H54 (cell line): ENCODE results near the gene AXDND1.

Source experiments
- DNase-seq: peaks from one replicate; pipeline ENCODE4 v3.0.0; 2011; ENCODE audit warnings: low spot score, mixed read lengths; ENCODE audit not compliant: insufficient read length
- FAIRE-seq: peaks from 3 replicates; lab custom pipeline; 2011; peaks lifted over from hg19 to GRCh38; lab: Jason Lieb, UNC
- POLR2A ChIP-seq: IDR thresholded peaks from 2 replicates; pipeline ENCODE4 v1.6.1; 2011; ENCODE audit warnings: low read depth, mild to moderate bottlenecking, low read length

The AXDND1 gene, protein sequence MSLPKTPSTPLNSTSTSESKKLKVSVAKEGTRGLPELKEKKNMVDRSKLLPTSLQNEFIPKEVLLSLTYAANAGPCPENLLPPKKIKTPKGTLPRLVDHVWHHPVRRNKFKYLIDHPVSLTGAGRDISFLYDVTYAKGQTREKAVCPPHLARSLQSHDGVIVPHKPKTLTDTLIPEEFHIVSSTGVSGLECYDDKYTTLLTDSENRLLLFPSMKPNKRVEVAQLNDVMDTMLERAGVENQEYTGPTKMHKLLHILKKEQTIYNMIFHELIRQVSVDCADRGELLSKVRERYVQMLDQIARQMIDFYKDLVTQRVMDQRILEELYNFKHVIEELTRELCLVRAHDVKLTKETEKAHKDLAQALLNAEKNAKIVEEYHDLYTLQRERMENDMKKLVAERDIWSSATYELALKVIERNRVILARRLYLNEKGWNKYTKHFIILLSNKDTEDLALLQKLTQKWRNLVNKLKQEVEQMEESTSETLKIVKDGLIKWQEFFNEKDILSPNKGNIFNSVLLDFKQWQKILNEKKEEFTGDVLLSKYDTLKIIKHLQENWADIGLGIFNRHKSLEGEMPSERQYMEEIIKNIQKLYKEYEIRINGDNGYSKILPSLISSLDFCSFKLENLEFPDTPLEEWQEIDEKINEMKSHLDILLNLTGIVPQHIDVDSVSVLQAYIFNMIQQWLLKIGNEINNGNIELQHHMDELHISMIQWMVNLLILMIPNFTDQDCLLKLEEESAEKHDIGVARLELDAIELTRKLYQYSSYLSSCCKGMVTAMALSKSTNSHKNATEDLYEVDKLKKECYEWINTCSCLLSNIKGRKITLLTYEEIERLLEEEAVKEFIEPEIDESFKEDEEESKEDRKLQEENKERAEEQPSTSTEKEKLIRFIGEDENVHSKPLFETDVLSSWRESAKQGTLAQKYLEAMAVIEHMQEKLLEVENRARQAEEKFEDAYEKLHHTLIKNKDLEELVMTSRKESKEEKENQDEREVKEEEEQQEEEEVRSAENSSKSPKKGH

DNA sequence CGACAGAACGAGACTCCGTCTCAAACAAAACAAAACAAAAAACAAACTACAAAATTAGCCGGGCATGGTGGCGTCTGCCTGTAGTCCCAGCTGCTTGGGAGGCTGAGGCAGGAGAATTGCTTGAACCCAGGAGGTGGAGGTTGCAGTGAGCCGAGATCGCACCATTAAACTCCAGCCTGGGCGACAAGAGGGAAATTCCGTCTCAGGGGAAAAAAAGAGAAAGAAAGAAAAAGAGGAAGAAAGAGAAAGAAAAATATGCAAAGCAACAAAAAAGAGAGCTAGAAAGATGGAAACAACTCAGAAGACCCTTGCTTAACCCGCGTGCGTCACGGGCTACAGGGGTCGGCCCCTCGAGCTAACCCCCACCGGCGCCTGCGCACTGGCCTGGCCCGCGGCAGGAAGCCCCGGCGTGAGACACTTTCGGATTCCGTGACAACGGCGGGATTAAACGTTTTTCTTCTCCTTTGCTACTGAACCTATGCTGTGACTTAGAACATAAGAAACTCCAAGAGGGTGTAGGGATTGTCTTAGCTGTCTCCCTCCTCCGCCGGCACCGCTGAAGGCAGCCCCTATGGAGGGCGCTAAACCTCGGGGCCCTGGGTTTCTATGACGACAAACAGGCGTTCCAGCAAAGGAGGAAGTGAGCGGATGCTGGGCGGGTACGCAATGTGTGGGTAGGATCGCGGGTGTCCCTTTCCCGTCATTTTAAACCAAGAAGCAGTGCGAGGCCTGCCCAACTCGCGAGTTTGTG lies at the start of gene AXDND1:
TSS of gene AXDND1 (plus strand) at position 630 of the 751 bp plus-strand sequence. CDS start 539 bp downstream, outside the sequence.
- FAIRE-seq (no peak), DNase-seq (peak; percentile 85)
- TF ChIP-seq POLR2A, result peak; percentile 65; the same call in 1 of the 2 replicates

DNA sequence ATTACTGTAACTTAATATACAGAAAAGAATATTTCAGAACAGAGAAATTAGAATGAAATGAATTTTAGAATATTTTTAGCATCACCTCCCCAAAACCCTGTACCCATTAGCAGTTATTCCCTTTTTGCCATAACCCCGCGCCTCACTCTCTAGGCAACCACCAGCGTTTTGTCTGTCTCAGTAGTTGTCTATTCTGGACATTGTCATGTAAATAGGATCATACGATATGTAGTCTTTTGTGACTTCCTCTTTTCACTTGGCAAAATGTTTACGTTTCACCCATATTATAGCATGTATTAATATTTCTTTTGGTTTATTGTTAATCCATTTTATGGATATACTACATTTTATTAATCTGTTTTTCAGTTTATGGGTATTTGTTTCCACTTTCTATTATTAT lies 47.3 kb upstream of the AXDND1 start:
- FAIRE-seq, result no peak
- no peak for TF ChIP-seq POLR2A
- DNase-seq, result no peak

DNA sequence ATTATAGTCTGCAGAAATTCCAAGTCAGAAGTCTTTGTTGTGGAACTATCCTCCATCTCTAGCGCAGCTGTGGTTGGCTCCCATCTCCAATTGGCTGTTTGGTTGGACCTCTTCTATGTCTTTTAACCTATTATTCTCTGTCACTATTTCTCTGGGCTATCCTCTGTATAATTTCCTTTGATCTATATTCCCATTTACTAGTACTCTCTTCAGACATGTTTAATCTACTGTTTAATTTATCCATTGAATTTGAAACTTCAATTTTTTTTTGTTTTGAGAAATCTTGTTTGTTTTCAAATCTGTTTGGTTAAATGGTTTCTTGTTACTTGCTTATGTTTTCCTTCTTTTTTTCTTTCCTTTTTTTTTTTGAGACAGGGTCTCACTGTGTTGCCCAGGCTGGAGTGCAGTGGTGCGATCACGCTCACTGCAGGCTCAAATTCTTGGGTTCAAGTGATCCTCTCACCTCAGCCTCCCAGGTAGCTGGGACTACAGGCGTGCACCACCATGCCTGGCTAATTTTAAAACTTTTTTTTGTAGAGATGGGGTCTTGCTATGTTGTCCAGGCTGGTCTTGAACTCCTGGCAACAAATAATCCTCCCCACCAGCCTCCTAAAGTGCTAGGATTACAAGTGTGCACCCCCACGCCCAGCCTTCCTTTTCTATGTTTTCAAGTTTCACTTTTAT lies 44.1 kb upstream of the AXDND1 start:
- FAIRE-seq (no peak), DNase-seq (no peak)
- TF ChIP-seq POLR2A, result no peak

DNA sequence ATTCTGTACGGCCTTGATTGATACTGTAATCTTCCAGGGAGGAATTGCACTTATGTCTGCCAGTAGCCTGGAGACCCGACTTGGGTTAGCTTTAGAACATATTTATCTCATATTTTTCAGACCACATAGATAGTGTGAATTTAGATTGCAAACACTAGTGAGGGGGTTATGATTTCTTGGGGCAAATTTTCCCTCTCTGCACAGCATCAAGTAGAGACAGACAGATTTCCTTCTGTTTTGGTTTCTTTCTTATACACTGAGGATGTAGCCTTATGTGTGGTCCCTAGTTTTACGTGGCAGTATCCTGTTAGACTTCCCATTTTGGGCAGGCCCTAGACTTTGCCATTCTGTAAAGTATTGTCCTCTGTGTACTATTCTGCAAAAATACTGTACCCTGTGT lies 43.2 kb upstream of the AXDND1 start:
- TF ChIP-seq POLR2A, result no peak
- DNase-seq (no peak), FAIRE-seq (no peak)

DNA sequence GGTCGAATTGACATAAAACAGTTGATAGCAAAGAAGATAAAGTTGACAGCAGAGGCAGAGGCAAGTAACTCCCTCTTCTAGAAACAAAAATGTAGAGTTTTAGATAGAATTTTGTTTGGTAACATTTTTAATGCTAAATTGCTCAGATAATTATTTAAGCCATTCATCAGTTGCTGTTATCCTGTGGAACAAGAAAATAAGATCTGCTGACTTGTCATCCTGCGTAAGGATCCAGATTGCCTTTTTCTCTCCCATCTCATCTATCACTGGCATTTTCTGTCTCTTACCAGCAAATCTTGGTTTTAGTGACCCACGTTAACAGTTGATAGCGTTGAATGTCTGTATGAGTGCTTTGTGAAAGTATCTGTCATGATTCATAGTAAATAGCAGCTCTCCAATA lies 42.3 kb upstream of the AXDND1 start:
- DNase-seq, result no peak
- TF ChIP-seq POLR2A, result no peak
- FAIRE-seq, result no peak

DNA sequence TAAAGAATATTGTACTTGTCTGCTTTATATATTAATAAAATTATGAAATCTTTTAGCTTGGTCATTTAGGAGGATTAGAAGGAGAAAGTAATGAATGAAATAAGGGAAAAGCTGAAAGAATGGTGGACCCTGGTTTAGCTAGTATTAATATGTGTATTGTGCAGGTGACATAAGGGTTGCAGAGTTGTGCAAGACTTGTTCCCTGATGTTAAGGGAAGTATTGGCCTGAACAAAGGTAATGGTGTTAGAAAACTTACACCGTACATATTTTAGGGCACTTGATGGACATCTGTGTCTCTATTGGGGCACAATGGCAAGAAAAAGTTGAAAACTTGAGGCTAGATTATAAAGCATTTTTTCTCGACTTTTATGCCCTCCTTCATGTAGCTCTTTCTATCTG lies 39.9 kb upstream of the AXDND1 start:
- no peak for TF ChIP-seq POLR2A
- FAIRE-seq, result no peak
- no peak for DNase-seq

DNA sequence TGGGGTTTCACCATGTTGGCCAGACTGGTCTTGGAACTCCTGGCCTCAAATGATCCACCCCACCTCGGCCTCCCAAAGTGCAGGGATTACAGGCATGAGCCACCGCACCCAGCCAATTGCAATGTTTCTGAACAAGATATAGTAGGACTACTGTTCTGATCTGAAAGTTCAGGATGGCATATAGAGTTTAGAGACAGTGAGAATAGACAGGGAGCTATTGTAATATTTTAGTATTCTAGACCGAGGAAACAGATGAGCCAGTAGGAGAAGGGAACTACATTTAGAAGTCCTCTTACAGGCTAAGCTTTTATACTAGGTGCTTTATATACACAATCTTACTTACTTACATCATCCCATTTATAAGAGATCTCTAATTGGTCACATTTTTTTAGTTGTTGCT lies 39.0 kb upstream of the AXDND1 start:
- FAIRE-seq (no peak), DNase-seq (no peak)
- TF ChIP-seq POLR2A, result no peak

DNA sequence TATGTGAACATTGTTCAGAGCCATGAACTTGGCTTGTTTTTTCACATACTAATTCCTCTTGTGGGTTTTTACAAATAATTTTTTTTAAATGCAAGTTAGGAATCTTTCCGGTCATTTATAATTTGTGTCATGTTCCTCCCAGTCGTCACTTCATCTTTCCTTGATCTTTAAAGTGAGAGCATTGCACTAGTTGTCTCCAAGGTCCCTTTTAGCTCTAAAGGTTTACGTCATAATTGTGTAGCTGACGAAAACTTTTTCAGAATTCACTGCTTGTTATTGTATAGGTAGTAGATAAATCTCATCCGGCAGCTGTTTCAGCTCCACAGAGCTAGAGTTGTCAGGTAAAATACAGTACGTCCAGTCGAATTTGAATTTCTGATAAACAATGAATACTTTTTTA lies 38.6 kb upstream of the AXDND1 start:
- no peak for FAIRE-seq
- DNase-seq, result no peak
- no peak for TF ChIP-seq POLR2A

DNA sequence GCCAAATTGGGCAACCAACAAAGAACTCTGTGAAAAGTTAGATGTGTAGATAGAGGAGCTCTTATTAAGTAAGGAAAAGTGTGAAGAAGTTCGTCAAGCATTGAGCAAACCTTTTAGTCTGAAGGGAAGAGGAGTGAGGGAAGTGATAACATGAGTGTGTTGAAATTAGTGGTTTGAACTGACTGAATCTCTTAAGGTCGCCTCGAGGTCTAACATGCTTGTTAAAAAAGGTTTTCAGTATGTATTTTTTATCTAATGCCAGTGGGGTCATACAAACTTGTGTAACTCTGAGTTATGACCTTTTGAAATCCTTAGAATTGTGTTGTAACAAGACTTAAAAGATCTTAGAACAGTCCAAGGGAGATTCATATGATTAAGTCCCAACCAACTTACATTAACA lies 38.1 kb upstream of the AXDND1 start:
- DNase-seq (no peak), FAIRE-seq (no peak)
- TF ChIP-seq POLR2A, result no peak

DNA sequence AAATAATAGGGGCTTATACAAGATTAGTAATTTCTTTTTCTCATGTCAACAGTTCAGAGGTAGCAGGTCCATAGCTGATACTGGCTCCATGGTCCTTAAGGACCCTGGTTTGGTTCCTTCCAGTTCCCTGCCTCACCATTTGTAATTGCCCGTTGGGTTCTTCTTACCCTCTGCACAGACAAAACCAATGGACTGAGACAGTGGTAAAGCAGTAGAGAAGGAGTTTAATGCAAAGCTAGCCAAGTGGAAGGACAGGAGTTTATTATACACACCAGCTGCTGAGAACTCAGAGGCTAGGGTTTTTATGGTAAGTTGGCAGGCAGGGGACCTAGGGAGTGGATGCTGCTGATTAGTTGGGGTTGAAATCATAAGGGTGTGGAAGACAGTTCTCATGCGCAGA lies 35.9 kb upstream of the AXDND1 start:
- no peak for TF ChIP-seq POLR2A
- no peak for FAIRE-seq

DNA sequence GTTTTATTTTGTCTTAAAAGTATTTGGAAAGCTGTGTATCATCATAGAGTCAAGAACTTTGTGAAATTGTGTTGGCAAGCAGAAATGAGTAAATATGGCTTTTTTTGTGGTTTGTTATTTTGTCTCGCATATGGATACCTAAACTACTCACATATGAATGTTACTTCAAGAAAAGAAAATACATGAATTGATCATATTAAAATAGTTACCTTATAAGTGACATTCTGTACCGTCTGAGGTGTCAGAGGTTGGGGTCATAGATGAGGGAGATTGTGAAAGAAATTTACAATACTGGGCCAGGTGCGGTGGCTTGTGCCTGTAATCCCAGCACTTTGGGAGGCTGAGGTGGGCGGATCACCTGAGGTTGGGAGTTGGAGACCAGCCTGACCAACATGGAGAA lies 31.3 kb upstream of the AXDND1 start:
- TF ChIP-seq POLR2A, result no peak
- FAIRE-seq (no peak), DNase-seq (no peak)

More for the DNA sequence above, 35.9 kb upstream of the AXDND1 start:
- DNase-seq, result no peak

DNA sequence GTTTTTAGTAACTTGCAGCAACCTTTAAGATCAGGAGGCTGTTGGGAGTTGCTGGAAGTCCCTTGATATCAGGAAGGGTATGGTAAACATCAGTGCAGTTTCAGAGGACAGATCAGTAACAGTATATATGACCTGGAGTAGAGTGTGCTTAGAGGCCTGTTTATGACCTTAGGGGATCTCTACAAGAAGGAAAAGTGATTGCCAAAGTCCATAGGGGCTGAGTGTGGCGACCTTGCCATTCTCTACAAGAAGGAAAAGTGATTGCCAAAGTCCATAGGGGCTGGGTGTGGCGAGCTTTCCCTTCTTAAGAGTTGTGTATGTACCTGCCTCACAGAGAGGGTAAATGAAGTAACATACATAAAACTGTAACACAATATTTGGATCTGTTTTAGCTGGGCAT lies 28.5 kb upstream of the AXDND1 start:
- no peak for TF ChIP-seq POLR2A
- FAIRE-seq (no peak), DNase-seq (no peak)
